ENCODE data around the gene MCU.

MCU gene

GRCh38 chr10:72810976-72811375 lies 119.0 kb downstream of the MCU start:
- no peak for DNase-seq

DNA sequence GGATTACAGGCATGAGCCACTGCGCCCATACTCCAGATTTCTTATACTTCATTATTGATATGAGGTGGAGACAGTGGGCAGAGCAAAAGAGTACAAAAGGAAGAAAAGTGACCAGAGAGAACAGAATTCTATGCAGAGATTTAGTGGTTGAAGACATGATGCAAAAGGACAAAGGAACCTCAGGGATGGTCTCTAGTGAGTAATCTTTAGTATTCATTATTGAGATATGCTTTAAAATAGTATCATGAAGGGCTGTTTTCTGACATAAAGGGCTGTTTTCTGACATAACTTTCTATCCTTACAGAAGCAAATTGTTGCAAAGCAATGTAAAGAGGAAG lies 120.4 kb downstream of the MCU start:
- no peak for DNase-seq

GRCh38 chr10:72812753-72813430 lies 120.9 kb downstream of the MCU start:
- no peak for DNase-seq

GRCh38 chr10:72814099-72814790 lies 122.3 kb downstream of the MCU start:
- DNase-seq, result no peak

DNA sequence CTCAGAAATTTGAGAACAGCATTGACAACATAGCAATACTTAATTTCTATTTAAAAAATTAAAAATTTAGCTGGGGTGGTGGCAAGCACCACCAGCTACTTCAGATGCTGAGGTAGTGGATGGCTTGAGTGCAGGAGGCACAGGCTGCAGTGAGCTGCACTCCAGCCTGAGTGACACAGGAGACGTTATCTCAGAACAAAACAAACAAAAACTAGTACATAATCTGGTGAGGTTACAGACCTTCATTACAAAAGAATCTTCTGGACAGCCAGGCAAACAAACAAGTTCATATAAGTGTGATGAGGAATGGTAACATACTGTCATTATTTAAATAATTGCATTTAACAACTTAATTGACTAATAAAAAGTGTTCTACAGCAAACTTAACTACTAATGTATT lies 124.6 kb downstream of the MCU start:
- no peak for DNase-seq

- no peak for DNase-seq
Observed at GRCh38 chr10:72818076-72818475, 126.1 kb downstream of the MCU start.

DNA sequence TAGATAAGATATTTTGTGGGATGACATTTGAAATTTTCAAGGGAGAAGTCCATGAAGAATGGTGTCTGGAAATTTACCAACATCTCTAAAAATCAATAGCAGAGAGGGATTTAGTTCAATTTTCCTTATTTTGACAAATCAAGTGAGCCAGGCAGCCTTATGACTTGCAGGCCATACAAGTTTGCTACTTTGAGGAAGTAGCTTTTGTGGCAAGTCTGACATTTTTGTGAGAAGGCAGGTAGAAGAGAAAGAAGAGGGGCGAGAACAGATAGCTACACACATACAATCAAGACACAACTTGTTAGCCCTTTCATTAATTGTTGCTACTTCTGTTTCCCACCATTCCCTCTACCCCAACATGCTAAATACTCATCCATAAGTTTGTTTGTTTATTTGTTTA lies 127.1 kb downstream of the MCU start:
- DNase-seq, result no peak

- no peak for DNase-seq
Observed at GRCh38 chr10:72821606-72822005, 129.7 kb downstream of the MCU start.

GRCh38 chr10:72822342-72822986 lies 130.5 kb downstream of the MCU start:
- no peak for DNase-seq

DNA sequence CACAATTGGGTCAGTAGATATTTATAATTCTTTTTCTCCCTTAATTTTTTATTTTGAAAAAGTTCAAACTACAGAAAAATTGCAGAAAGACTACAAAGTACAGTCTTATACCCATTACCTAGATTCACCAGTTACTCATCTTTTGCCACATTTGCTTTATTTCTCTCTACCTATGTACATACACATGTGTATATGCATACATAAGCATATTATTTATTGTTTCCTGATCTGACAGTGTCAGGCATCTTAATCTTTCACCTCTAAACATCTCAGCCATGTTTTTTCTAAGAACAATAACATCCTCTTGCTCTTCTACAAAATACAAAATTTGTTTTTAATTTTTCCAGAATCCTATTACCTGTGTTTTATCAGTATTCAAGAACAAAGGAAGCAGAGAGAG lies 133.2 kb downstream of the MCU start:
- DNase-seq, result no peak

- no peak for DNase-seq
Observed at GRCh38 chr10:72826346-72826745, 134.4 kb downstream of the MCU start.

- DNase-seq, result no peak
Observed at GRCh38 chr10:72828294-72828693, 136.4 kb downstream of the MCU start.

- no peak for DNase-seq
Observed at GRCh38 chr10:72830625-72831024, 138.7 kb downstream of the MCU start.

DNA sequence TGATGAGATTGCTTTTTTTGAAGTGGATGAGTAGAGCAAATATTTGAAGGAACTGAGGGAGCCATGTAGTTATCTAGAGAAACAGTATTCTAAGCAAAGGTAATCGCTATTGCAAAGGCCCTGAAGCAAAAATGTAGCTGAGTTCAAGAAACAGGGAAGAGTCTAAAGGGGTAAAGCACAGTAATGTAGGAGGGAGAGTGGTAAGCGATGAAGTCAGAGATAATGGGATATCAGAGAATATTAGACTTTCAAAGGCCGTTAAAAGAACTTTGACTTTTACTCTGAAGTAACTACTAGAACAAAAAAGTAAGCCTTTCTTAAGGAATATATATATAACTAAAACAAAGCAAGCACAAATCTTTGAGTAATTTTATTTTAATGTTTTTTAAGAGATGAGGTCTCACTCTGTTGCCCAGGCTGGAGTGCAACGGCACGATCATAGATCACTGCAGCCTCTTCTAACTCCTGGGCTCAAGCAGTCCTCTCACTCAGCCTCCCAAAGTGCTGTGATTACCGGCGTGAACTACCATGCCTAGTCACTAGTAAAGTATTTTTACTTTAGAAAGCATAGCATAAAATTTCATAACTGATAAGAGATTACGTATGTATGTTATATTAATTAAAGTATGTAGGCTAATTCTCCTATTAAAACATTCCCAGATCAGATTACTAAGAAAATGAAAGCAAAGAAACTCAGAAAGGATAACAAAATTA lies 139.9 kb downstream of the MCU start:
- no peak for DNase-seq

DNA sequence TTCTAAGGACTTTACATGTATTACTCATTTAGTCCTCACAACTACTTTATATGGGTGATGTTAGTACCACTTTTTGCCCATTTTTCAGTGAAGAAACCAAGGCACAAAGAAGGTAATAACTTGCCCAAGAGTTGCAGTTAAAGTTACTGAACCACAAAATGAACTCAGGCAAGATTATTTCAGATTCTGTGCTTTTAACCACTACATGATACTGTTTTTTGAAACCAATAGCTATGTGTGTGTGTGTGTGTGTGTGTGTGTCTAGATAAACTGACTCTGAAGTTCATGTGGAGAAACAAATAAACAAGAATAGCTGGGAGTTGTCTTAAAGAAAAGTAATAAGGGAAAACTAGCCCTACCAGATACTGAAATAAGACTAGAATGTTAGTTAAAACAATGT lies 140.8 kb downstream of the MCU start:
- DNase-seq, result no peak

- no peak for DNase-seq
Observed at GRCh38 chr10:72834183-72834825, 142.4 kb downstream of the MCU start.

DNA sequence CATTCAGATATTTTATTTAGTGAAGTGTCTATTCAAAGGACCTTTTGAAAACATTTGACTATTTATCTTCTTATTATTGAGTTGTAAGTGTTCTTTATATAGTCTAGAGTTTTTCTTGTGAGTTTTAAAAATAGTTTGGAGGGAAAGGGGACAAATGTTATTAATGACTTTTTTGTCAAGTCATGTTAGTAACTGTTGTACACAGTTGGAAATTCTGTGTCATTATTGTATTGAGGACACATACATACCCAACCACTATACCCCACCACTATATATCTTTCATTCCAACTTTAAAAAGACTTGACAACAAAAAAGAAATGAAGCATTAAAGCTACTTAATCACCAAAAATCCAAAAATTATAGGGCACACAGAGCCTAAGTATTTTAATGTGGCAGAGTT lies 148.4 kb downstream of the MCU start:
- DNase-seq, result no peak

DNA sequence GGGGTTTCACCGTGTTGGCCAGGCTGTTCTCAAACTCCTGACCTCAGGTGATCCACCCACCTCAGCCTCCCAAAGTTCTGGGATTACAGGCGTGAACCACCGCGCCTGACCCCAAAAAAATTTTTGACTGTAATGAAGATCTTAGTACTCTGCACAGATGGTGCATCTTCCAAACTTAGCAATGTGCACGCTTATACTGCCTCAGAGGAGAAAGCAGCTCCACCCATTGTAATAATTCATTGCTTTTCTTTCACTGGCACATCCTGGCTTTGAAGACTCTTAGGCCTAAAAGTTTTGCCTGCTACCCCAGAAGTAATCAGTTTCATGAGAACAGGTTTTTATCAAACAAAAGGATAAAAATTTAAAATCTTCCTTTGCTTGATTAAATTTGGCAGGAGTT lies 149.5 kb downstream of the MCU start:
- DNase-seq, result no peak

DNA sequence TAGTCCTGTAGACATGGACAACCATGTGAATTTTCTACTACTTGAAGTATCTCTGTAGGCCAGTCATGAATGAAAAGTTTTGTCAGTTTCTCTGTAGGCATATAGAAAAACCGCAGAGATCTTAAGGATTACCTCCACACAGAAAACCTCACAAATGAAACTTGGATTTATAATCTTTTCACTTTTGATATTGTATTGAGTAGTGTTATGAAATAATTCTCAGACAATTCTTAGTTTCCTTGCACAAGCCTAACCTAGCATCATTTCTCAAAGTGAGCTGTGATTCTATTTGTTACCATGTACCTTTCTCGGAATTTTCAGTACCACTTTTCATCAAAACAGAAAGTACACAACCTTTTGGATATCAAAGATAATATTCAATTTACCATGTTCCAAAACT lies 150.2 kb downstream of the MCU start:
- DNase-seq, result no peak

GRCh38 chr10:72846238-72846637 lies 154.3 kb downstream of the MCU start:
- DNase-seq, result no peak

- no peak for DNase-seq
Observed at GRCh38 chr10:72847681-72848080, 155.7 kb downstream of the MCU start.

DNA sequence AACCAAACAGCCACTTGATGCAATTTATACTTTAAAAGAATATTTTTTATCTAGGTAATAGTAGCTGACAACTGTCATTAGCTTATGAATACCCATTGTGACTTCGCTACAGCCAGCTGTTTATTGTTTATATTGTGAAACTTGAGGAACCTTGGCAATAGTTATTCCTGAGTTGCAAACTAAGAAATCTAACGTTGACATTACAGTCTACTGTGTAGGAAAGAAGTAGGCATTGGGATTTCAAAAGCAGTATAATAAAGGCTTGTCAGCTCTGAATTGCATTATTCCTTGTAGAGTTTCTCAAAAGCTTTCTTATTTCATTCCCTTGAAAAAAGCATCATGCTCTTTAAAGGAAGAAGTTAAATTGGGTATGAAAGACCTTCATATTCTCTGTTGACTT lies 158.9 kb downstream of the MCU start:
- no peak for DNase-seq

GRCh38 chr10:72851509-72851908 lies 159.6 kb downstream of the MCU start:
- DNase-seq, result no peak
